ENCODE data around the gene FGF11. TPM values are rescaled to one million over a fixed set of nuclear protein-coding genes. Genes with fewer than 3 reads are reported as not detected.

FGF11 gene
- total and polyA plus RNA-seq, 2 of the 13 experiments (the other 11 are each of a cell fraction or from before 2014, with no cell fraction given) = 0.20 to 7.6 TPM

DNA sequence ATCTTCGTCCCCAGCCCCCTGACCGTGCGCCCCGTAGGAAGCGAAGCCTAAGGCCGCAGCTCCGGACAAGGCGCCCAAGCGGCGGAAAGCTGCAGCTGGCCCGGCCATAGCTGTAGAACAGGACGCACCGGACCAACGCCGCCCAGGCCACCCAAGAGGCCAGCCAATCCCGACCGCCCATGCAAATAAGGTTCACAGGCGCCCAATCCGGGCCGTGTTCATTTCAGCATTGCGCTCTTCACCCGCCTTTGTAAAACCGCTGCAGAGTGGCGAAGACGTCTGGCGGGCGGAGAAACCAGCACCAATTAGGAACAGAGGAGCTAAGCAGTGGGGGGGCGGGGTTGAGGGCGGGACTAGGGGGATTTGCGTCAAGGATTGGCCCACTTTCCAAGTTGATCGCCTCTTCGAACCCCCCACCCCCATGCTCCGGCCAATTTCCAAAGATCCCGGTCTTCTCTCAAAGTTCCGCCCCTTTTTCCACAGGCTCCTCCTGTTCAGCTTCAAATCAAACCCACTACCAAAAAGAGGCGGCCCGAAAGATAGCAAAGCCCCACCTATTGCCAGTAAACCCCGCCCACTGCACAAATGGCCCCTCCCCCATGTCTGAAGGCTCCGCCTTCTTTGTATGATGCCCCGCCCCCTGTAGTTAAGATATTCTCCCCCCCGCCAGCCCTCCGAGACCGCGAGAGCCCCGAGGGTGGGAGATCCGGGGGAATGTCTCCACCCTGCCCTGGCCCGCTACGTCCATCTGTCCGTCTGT, 35.2 kb upstream of the FGF11 start, which contains the start of gene TMEM256 (continued):
- TF ChIP-seq, protein P1, sequence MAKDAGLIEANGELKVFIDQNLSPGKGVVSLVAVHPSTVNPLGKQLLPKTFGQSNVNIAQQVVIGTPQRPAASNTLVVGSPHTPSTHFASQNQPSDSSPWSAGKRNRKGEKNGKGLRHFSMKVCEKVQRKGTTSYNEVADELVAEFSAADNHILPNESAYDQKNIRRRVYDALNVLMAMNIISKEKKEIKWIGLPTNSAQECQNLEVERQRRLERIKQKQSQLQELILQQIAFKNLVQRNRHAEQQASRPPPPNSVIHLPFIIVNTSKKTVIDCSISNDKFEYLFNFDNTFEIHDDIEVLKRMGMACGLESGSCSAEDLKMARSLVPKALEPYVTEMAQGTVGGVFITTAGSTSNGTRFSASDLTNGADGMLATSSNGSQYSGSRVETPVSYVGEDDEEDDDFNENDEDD (CRISPR knock-in tag; IDR thresholded peaks at IDR 0.05; ENCODE audit: borderline replicate concordance) = peak; percentile 52; the same call in 1 of the 2 replicates
- TF ChIP-seq RBM39 (IDR thresholded peaks at IDR 0.05; ENCODE audit: low read depth, low read length, poor library complexity, severe bottlenecking) = peak; percentile 77
- TF ChIP-seq POLR2G (IDR thresholded peaks at IDR 0.05; ENCODE audit: low read depth, low read length) = peak; percentile 96
- TF ChIP-seq, protein P2, sequence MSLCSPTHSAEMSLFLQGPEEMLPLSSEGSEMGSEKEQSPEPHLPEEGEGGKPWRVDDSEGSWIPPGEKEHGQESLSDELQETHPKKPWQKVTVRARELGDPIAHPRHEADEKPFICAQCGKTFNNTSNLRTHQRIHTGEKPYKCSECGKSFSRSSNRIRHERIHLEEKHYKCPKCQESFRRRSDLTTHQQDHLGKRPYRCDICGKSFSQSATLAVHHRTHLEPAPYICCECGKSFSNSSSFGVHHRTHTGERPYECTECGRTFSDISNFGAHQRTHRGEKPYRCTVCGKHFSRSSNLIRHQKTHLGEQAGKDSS (CRISPR knock-in tag; IDR thresholded peaks at IDR 0.05; ENCODE audit: borderline replicate concordance, low read depth) = 0 out of 2 replicates have a peak, but pooled peaks have one; percentile 37
- TF ChIP-seq ZFX (CRISPR knock-in tag; IDR thresholded peaks at IDR 0.05; ENCODE audit: low read depth) = peak; percentile 91
- 0 out of 2 replicates have a peak, but pooled peaks have one; percentile 52 for TF ChIP-seq ZNF572 (CRISPR knock-in tag; IDR thresholded peaks at IDR 0.05)
- TF ChIP-seq, protein P3, sequence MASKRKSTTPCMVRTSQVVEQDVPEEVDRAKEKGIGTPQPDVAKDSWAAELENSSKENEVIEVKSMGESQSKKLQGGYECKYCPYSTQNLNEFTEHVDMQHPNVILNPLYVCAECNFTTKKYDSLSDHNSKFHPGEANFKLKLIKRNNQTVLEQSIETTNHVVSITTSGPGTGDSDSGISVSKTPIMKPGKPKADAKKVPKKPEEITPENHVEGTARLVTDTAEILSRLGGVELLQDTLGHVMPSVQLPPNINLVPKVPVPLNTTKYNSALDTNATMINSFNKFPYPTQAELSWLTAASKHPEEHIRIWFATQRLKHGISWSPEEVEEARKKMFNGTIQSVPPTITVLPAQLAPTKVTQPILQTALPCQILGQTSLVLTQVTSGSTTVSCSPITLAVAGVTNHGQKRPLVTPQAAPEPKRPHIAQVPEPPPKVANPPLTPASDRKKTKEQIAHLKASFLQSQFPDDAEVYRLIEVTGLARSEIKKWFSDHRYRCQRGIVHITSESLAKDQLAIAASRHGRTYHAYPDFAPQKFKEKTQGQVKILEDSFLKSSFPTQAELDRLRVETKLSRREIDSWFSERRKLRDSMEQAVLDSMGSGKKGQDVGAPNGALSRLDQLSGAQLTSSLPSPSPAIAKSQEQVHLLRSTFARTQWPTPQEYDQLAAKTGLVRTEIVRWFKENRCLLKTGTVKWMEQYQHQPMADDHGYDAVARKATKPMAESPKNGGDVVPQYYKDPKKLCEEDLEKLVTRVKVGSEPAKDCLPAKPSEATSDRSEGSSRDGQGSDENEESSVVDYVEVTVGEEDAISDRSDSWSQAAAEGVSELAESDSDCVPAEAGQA (IDR thresholded peaks at IDR 0.05; ENCODE audit: low read depth) = no peak
- TF ChIP-seq, protein P3 (CRISPR knock-in tag; IDR thresholded peaks at IDR 0.05; ENCODE audit: borderline replicate concordance) = no peak
- TF ChIP-seq, protein P4, sequence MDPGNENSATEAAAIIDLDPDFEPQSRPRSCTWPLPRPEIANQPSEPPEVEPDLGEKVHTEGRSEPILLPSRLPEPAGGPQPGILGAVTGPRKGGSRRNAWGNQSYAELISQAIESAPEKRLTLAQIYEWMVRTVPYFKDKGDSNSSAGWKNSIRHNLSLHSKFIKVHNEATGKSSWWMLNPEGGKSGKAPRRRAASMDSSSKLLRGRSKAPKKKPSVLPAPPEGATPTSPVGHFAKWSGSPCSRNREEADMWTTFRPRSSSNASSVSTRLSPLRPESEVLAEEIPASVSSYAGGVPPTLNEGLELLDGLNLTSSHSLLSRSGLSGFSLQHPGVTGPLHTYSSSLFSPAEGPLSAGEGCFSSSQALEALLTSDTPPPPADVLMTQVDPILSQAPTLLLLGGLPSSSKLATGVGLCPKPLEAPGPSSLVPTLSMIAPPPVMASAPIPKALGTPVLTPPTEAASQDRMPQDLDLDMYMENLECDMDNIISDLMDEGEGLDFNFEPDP (CRISPR knock-in tag; conservative IDR thresholded peaks at IDR 0.05) = no peak
- no peak for TF ChIP-seq SETDB1 (CRISPR knock-in tag; IDR thresholded peaks at IDR 0.05; ENCODE audit: borderline replicate concordance)
- no peak for TF ChIP-seq ZNF33B (CRISPR knock-in tag; IDR thresholded peaks at IDR 0.05)
- no peak for TF ChIP-seq IKZF1 (IDR thresholded peaks at IDR 0.05)
- TF ChIP-seq, protein P5, sequence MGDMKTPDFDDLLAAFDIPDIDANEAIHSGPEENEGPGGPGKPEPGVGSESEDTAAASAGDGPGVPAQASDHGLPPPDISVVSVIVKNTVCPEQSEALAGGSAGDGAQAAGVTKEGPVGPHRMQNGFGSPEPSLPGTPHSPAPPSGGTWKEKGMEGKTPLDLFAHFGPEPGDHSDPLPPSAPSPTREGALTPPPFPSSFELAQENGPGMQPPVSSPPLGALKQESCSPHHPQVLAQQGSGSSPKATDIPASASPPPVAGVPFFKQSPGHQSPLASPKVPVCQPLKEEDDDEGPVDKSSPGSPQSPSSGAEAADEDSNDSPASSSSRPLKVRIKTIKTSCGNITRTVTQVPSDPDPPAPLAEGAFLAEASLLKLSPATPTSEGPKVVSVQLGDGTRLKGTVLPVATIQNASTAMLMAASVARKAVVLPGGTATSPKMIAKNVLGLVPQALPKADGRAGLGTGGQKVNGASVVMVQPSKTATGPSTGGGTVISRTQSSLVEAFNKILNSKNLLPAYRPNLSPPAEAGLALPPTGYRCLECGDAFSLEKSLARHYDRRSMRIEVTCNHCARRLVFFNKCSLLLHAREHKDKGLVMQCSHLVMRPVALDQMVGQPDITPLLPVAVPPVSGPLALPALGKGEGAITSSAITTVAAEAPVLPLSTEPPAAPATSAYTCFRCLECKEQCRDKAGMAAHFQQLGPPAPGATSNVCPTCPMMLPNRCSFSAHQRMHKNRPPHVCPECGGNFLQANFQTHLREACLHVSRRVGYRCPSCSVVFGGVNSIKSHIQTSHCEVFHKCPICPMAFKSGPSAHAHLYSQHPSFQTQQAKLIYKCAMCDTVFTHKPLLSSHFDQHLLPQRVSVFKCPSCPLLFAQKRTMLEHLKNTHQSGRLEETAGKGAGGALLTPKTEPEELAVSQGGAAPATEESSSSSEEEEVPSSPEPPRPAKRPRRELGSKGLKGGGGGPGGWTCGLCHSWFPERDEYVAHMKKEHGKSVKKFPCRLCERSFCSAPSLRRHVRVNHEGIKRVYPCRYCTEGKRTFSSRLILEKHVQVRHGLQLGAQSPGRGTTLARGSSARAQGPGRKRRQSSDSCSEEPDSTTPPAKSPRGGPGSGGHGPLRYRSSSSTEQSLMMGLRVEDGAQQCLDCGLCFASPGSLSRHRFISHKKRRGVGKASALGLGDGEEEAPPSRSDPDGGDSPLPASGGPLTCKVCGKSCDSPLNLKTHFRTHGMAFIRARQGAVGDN (CRISPR knock-in tag; IDR thresholded peaks at IDR 0.05) = peak; percentile 74
- peak; percentile 67 for TF ChIP-seq HOXA3 (CRISPR knock-in tag; IDR thresholded peaks at IDR 0.05)
- TF ChIP-seq RFX5 (IDR thresholded peaks at IDR 0.05; ENCODE audit: low read depth, low read length) = no peak

Data from HepG2 (cell line).